Peyer's patch (tissue), 4 donors: ENCODE measurements around the gene PSEN1. TPM values are rescaled to one million over a fixed set of nuclear protein-coding genes. Genes with fewer than 3 reads are reported as not detected.

ENCODE experiments used
- DNase-seq, 3 donors: peaks; one replicate each; pipeline ENCODE4 v3.0.0-alpha.2; 2017 to 2019
- H3K27ac ChIP-seq, 4 donors: fragments of 200-600 bp; sonication (generic); one replicate each; pipeline ENCODE4 v1.5.1; 2016 to 2019
- H3K27me3 ChIP-seq, 2 donors: fragments of 200-600 bp; sonication (generic); one replicate each; pipeline ENCODE4 v1.5.1; 2019
- H3K36me3 ChIP-seq, 3 donors: fragments of 200-600 bp; sonication (generic); one replicate each; pipeline ENCODE4 v1.5.1; 2016 to 2019
- H3K4me1 ChIP-seq, 4 donors: fragments of 200-600 bp; sonication (generic); one replicate each; pipeline ENCODE4 v1.5.1; 2016 to 2019
- H3K4me3 ChIP-seq, 4 donors: fragments of 200-600 bp; sonication (generic); 1 replicate in 3 of 4; 2 replicates in 1 of 4; pipeline ENCODE4 v1.5.1; 2016 to 2019; ENCODE audit warnings: mild to moderate bottlenecking in 1 of 4
- H3K9me3 ChIP-seq, 4 donors: fragments of 200-600 bp; sonication (generic); one replicate each; pipeline ENCODE4 v1.5.1; 2016 to 2019; ENCODE audit warnings: mild to moderate bottlenecking in 1 of 4
- POLR2A ChIP-seq, 2 donors: fragments of 450-650 bp; IDR thresholded peaks; one replicate each; pipeline ENCODE4 v1.5.1; 2017; ENCODE audit warnings: antibody characterized with exemption in 2 of 2, mild to moderate bottlenecking in 2 of 2, moderate library complexity in 2 of 2
- total RNA-seq, 4 donors: library from RNA; depleted of rRNA; stranded (reverse); fragments of >200 nt; gene quantifications; one replicate each; pipeline ENCODE4 v1.1.0, GENCODE V29; 2016
- TF ChIP-seq, protein P1 (sequence below), 6 experiments: fragments of 450-650 bp in 4 of 6; fragments of 200-600 bp in 2 of 6; sonication (generic) in 1 of 6; IDR thresholded peaks; one replicate each; pipeline ENCODE4 v1.5.1; 2017 to 2019; ENCODE audit warnings: antibody characterized with exemption in 6 of 6, mild to moderate bottlenecking in 3 of 6, moderate library complexity in 1 of 6

The PSEN1 gene
- total RNA-seq, 4 donors from 2014 or later = 32.2 to 118 (median 100) TPM

DNA sequence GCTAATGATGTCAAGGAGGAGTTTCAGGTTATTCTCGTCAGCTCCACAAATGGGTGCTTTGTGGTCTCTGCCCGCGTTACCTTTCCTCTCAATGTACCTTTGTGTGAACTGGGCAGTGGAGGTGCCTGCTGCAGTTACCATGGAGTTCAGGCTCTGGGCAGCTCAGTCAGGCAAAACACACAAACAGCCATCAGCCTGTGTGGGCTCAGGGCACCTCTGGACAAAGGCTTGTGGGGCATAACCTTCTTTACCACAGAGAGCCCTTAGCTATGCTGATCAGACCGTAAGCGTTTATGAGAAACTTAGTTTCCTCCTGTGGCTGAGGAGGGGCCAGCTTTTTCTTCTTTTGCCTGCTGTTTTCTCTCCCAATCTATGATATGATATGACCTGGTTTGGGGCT, 84.3 kb downstream of the PSEN1 start:
- no peaks in the 10 kb centered on the region for H3K9me3 ChIP-seq
- H3K4me3 ChIP-seq = no peak overlapping the region
- H3K27ac ChIP-seq = no peak overlapping the region
- DNase-seq = no peak
- H3K36me3 ChIP-seq = peaks cover 0 to 73% (median 0%) of the 10 kb centered on the region in 3 donors
- H3K4me1 ChIP-seq = no peaks in the 10 kb centered on the region
- no peaks in the 10 kb centered on the region for H3K27me3 ChIP-seq
- TF ChIP-seq POLR2A (IDR thresholded peaks at IDR 0.05) = no peak
- TF ChIP-seq, protein P1, sequence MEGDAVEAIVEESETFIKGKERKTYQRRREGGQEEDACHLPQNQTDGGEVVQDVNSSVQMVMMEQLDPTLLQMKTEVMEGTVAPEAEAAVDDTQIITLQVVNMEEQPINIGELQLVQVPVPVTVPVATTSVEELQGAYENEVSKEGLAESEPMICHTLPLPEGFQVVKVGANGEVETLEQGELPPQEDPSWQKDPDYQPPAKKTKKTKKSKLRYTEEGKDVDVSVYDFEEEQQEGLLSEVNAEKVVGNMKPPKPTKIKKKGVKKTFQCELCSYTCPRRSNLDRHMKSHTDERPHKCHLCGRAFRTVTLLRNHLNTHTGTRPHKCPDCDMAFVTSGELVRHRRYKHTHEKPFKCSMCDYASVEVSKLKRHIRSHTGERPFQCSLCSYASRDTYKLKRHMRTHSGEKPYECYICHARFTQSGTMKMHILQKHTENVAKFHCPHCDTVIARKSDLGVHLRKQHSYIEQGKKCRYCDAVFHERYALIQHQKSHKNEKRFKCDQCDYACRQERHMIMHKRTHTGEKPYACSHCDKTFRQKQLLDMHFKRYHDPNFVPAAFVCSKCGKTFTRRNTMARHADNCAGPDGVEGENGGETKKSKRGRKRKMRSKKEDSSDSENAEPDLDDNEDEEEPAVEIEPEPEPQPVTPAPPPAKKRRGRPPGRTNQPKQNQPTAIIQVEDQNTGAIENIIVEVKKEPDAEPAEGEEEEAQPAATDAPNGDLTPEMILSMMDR (IDR thresholded peaks at IDR 0.05) = no peak

DNA sequence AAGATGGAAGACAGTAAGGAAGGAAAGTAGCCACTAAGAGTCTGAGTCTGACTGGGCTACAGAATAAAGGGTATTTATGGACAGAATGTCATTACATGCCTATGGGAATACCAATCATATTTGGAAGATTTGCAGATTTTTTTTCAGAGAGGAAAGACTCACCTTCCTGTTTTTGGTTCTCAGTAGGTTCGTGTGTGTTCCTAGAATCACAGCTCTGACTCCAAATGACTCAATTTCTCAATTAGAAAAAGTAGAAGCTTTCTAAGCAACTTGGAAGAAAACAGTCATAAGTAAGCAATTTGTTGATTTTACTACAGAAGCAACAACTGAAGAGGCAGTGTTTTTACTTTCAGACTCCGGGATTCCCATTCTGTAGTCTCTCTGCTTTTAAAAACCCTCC, 85.6 kb downstream of the PSEN1 start:
- TF ChIP-seq POLR2A (IDR thresholded peaks at IDR 0.05) = no peak
- TF ChIP-seq, protein P1 (IDR thresholded peaks at IDR 0.05) = no peak
- Histone ChIP-seq H3K27me3 (no peaks in the 10 kb centered on the region), H3K4me1 (no peaks in the 10 kb centered on the region), H3K4me3 (no peak overlapping the region), H3K27ac (no peak overlapping the region), H3K9me3 (no peaks in the 10 kb centered on the region), H3K36me3 (peaks cover 0 to 60% (median 0%) of the 10 kb centered on the region in 3 donors)
- DNase-seq = no peak

DNA sequence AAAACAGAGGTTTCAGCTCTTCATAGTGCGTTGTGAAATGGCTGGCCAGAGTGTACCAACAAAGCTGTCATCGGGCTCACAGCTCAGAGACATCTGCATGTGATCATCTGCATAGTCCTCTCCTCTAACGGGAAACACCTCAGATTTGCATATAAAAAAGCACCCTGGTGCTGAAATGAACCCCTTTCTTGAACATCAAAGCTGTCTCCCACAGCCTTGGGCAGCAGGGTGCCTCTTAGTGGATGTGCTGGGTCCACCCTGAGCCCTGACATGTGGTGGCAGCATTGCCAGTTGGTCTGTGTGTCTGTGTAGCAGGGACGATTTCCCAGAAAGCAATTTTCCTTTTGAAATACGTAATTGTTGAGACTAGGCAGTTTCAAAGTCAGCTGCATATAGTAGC, 86.7 kb downstream of the PSEN1 start:
- TF ChIP-seq, protein P1 (IDR thresholded peaks at IDR 0.05) = no peak
- TF ChIP-seq POLR2A (IDR thresholded peaks at IDR 0.05) = no peak
- H3K9me3 ChIP-seq = no peaks in the 10 kb centered on the region
- no peak overlapping the region for H3K27ac ChIP-seq
- no peak overlapping the region for H3K4me3 ChIP-seq
- no peaks in the 10 kb centered on the region for H3K27me3 ChIP-seq
- DNase-seq = no peak
- peaks cover 0 to 54% (median 0%) of the 10 kb centered on the region in 3 donors for H3K36me3 ChIP-seq
- H3K4me1 ChIP-seq = peaks cover 0 to 3% (median 0%) of the 10 kb centered on the region in 4 donors

DNA sequence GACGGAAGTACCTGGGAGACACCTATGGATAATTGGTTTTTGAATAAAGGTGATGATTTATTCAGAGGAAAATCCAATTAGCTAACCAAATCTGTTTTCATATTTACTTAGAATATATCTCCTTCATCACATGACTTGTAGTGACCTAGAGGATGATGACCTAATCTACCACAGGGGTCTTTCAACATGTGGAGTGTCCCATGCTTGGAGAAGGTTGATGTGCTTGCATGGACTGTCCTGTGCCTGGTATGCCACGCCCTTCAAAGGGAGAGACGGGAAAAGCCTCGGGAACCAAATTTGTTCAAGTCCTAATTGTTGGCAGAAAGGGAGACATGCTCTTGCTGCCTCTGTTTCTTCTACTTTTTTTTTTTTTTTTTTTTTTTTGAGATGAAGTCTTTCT, 89.2 kb downstream of the PSEN1 start:
- Histone ChIP-seq H3K4me1 (peaks cover 0 to 13% (median 0%) of the 10 kb centered on the region in 4 donors), H3K4me3 (no peak overlapping the region), H3K27ac (no peak overlapping the region), H3K36me3 (peaks cover 0 to 30% (median 0%) of the 10 kb centered on the region in 3 donors), H3K27me3 (no peaks in the 10 kb centered on the region), H3K9me3 (no peaks in the 10 kb centered on the region)
- no peak for TF ChIP-seq POLR2A (IDR thresholded peaks at IDR 0.05)
- TF ChIP-seq, protein P1 (IDR thresholded peaks at IDR 0.05) = no peak
- DNase-seq = no peak

DNA sequence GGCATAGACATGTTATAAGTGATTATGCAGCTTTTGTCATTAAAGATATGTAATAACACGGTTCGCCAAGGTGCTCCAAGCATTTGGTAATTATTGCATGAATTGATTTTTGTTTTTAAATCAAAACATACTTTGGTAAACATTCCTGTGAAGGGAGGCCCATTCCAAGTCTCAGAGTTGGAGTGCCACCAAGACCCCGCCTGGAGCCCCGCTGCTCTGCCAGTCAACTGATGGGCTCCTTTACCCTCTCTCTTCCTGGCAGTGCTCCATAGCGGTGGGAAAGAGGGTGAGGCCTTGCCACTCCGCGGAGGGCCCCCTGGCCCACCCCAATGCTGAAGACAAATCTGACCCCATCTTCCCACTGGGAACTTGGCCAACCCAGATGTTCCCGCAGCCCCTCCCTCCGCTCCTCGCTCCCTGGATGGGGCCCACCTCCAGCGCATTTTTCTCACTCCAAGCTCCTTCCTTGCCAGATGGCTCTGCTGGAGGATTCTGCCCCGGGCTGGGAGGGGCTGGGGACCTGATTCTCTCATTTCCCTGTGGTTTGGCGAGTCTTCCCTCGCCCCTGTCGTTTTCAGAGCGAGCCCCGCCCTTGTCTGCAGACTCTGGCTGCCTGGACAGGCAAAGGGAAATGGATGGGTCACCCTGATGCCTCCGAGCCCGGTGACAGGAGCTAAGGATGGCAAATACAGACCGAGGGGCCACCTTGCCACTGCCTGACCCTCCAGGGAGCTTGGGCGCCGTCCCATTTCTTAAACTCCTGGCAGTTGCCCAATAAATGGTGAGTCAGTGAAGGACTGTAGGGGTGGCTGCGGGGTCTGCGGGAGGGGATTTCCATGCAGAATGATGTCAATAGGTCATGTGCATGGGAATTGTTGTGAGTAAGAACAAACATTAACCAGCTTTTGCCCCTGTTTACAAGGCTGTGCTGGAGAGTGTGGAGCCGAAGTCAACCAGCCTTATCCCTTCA, 91.8 kb downstream of the PSEN1 start:
- no peaks in the 10 kb centered on the region for H3K9me3 ChIP-seq
- TF ChIP-seq POLR2A (IDR thresholded peaks at IDR 0.05) = no peak
- TF ChIP-seq, protein P1 (IDR thresholded peaks at IDR 0.05) = no peak
- H3K36me3 ChIP-seq = peaks cover 0 to 6% (median 0%) of the 10 kb centered on the region in 3 donors
- no peak for DNase-seq
- H3K4me1 ChIP-seq = peaks cover 0 to 13% (median 0%) of the 10 kb centered on the region in 4 donors
- no peak overlapping the region for H3K4me3 ChIP-seq
- peak overlapping the region in 3 of 4 donors; percentile 14 to 52 (median 42) for H3K27ac ChIP-seq
- H3K27me3 ChIP-seq = no peaks in the 10 kb centered on the region
